K562 (cell line): ENCODE measurements around the gene NINJ2. TPM values are rescaled to one million over a fixed set of nuclear protein-coding genes. Genes with fewer than 3 reads are reported as not detected.

Experiments used
- ATAC-seq: fragments of 200-7000 bp; cut with Tn5 transposase; 3 replicates; pipeline ENCODE4 v1.9.1; 2020; ENCODE audit warnings: moderate library complexity
- BruUV-seq: library from RNA; stranded (reverse); fragments of 400-500 nt; replicated peaks from 2 replicates; lab custom pipeline; 2021; lab: Mats Ljungman, UMichigan
- CTCF ChIA-PET: fragments of 300-600 bp; formaldehyde crosslinking; extraction: SDS; loops from one replicate; lab custom pipeline; 2021; ENCODE audit warnings: low intra/inter-chr PET ratio; lab: Yijun Ruan, JAX
- POLR2A ChIA-PET: fragments of 300-600, 350-650 bp; sonication (Branson Sonifier 250); formaldehyde crosslinking; extraction: SDS; loops from one replicate; lab custom pipeline; 2021; ENCODE audit warnings: antibody characterized with exemption, inconsistent platforms; lab: Yijun Ruan, JAX
- DNase-seq, 4 experiments: peaks; one replicate each; pipeline versions ENCODE4 v3.0.0 to v3.0.0-alpha.2; 2011 to 2018; ENCODE audit warnings: low spot score in 3 of 4, mixed read lengths in 3 of 4; ENCODE audit errors: extremely low read depth in 1 of 4
- FAIRE-seq: peaks from 2 replicates; lab custom pipeline; 2011; peaks lifted over from hg19 to GRCh38; lab: Jason Lieb, UNC
- H2AFZ ChIP-seq: 2 replicates; pipeline ENCODE4 v1.6.0; 2011; ENCODE audit warnings: low read depth, low read length, control low read depth, inconsistent platforms
- H3K27ac ChIP-seq: fragments of 200-600 bp; 3 replicates; pipeline ENCODE4 v1.8.0; 2011; ENCODE audit warnings: low read depth, mild to moderate bottlenecking, control low read depth, inconsistent platforms, low read length, moderate library complexity, mixed read lengths; ENCODE audit errors: extremely low read depth
- H3K27me3 ChIP-seq, 2 experiments: fragments of 300-600 bp in 1 of 2; 2 replicates in 1 of 2; 3 replicates in 1 of 2; pipeline versions ENCODE4 v1.6.0 to v1.8.0; 2011; ENCODE audit warnings: inconsistent platforms in 2 of 2, low read length in 2 of 2, mild to moderate bottlenecking in 1 of 2, mixed read lengths in 1 of 2, moderate library complexity in 1 of 2; ENCODE audit not compliant: control insufficient read depth in 2 of 2, insufficient read depth in 2 of 2
- H3K36me3 ChIP-seq: fragments of 300-600 bp; 3 replicates; pipeline ENCODE4 v1.8.0; 2011; ENCODE audit warnings: mild to moderate bottlenecking, low read length, inconsistent platforms; ENCODE audit not compliant: control insufficient read depth, insufficient read depth
- H3K4me1 ChIP-seq, 2 experiments: fragments of 200-600 bp in 1 of 2; replicated peaks in 1 of 2; 2 replicates in 1 of 2; 3 replicates in 1 of 2; pipeline versions ENCODE4 v1.5.1 to v1.8.0; 2011; ENCODE audit warnings: inconsistent platforms in 2 of 2, low read length in 2 of 2, mild to moderate bottlenecking in 1 of 2, mixed read lengths in 1 of 2, moderate library complexity in 1 of 2; ENCODE audit not compliant: control insufficient read depth in 2 of 2, insufficient read depth in 2 of 2
- H3K4me2 ChIP-seq: 2 replicates; pipeline ENCODE4 v1.6.1; 2011; ENCODE audit warnings: low read length, control low read depth, inconsistent platforms, mixed read lengths; ENCODE audit not compliant: insufficient read depth
- H3K4me3 ChIP-seq: fragments of 200-600 bp; sonication (generic), shearing (Covaris generic); 2 replicates; pipeline ENCODE4 v1.5.1; 2016; ENCODE audit warnings: control low read depth, inconsistent platforms
- H3K79me2 ChIP-seq: fragments of 200-600 bp; 3 replicates; pipeline ENCODE4 v1.8.0; 2011; ENCODE audit warnings: low read length, inconsistent platforms; ENCODE audit not compliant: control insufficient read depth, insufficient read depth
- H3K9ac ChIP-seq, 2 experiments: 2 replicates each; pipeline versions ENCODE4 v1.6.0 to v1.6.1; 2011; ENCODE audit warnings: low read depth in 2 of 2, low read length in 2 of 2, control low read depth in 1 of 2, inconsistent platforms in 1 of 2, mild to moderate bottlenecking in 1 of 2, mixed read lengths in 1 of 2; ENCODE audit not compliant: insufficient read depth in 1 of 2
- H3K9me1 ChIP-seq: one replicate; pipeline ENCODE4 v1.6.0; 2011; ENCODE audit warnings: inconsistent platforms, mild to moderate bottlenecking, low read length, moderate library complexity; ENCODE audit not compliant: control insufficient read depth, insufficient read depth
- H3K9me3 ChIP-seq: replicated peaks from 2 replicates; pipeline ENCODE4 v1.5.1; 2011; ENCODE audit warnings: low read depth, low read length, inconsistent platforms; ENCODE audit not compliant: control insufficient read depth, insufficient read depth
- H4K20me1 ChIP-seq: replicated peaks from 2 replicates; pipeline ENCODE4 v1.6.1; 2011; ENCODE audit warnings: low read length, inconsistent platforms, mixed read lengths; ENCODE audit not compliant: control insufficient read depth, insufficient read depth
- GATA2 ChIP-seq: sonication (generic); formaldehyde crosslinking; IDR thresholded peaks from 2 replicates; pipeline ENCODE4 v1.4.0; 2020; ENCODE audit warnings: mild to moderate bottlenecking, missing genetic modification reagents
- L3MBTL2 ChIP-seq: fragments of 450-650 bp; IDR thresholded peaks from 2 replicates; pipeline ENCODE4 v1.6.1; 2016; ENCODE audit warnings: mild to moderate bottlenecking, moderate library complexity
- PCBP1 ChIP-seq: fragments of 200-400 bp; formaldehyde crosslinking; IDR thresholded peaks from 2 replicates; pipeline ENCODE4 v1.6.1; 2018; ENCODE audit warnings: mild to moderate bottlenecking, low read depth, low read length; ENCODE audit not compliant: poor library complexity, severe bottlenecking
- SPI1 ChIP-seq: IDR thresholded peaks from 2 replicates; pipeline ENCODE4 v1.6.1; 2011; ENCODE audit warnings: low read depth, low read length, control low read depth, borderline replicate concordance
- TGIF2 ChIP-seq: sonication (generic); formaldehyde crosslinking; IDR thresholded peaks from 2 replicates; pipeline ENCODE4 v1.8.1; 2022; ENCODE audit warnings: mild to moderate bottlenecking, missing genetic modification reagents, moderate library complexity
- ZNF263 ChIP-seq: sonication (generic); formaldehyde crosslinking; IDR thresholded peaks from 2 replicates; pipeline ENCODE4 v1.8.0; 2022; ENCODE audit warnings: mild to moderate bottlenecking, missing genetic modification reagents, borderline replicate concordance
- WGBS: fragments of 100-300 bp; shearing (Covaris generic); methylation state at CpG from one replicate; pipeline ENCODE4 v1.1.6; 2016; ENCODE audit warnings: low coverage, mixed read lengths; ENCODE audit not compliant: insufficient coverage; ENCODE audit errors: missing lambda C conversion rate; 5-methylcytosine and 5-hydroxymethylcytosine counted together
- in situ Hi-C: fragments of 300-500 bp; cut with MboI; formaldehyde crosslinking; loops from 4 replicates; pipeline ENCODE4 v1.15.0; 2018; ENCODE audit warnings: inconsistent platforms, mixed read lengths
- intact Hi-C: fragments of 100-400 bp; cut with micrococcal nuclease; formaldehyde crosslinking; loops from 2 replicates; pipeline ENCODE4 v1.14.2; 2022
- polyA plus RNA-seq, 8 experiments: library from polyadenylated mRNA; depleted of rRNA in 4 of 8; stranded (reverse) in 5 of 8; unstranded in 3 of 8; fragments of >200 nt; fragmentation: Nextera tagmentation in 2 of 8; fragmentation: Illumina TruSeq in 1 of 8; extraction: Ambion mirVana in 2 of 8; extraction: Trizol in 1 of 8; gene quantifications; 2 replicates each; pipeline versions ENCODE4 v1.2.1 to v1.2.3, GENCODE V29; 2011 to 2014; ENCODE audit warnings: inconsistent platforms in 1 of 8, missing spikeins in 1 of 8
- total RNA-seq, 7 experiments: library from RNA; depleted of rRNA in 6 of 7; stranded (reverse); fragments of >200 nt in 6 of 7; fragmentation: Illumina TruSeq in 2 of 7; extraction: Trizol in 2 of 7; gene quantifications; 2 replicates each; pipeline versions ENCODE4 v1.2.1 to v1.2.3, GENCODE V29; 2011 to 2021; ENCODE audit warnings: low replicate concordance in 1 of 7
- TF ChIP-seq, protein P1 (sequence below): sonication (generic); formaldehyde crosslinking; IDR thresholded peaks from 2 replicates; pipeline ENCODE4 v1.8.1; 2023; ENCODE audit warnings: mild to moderate bottlenecking, missing genetic modification reagents

Gene NINJ2
- total and polyA plus RNA-seq, 9 of the 15 experiments (the other 6 are each of a cell fraction or from before 2014, with no cell fraction given): 2.6 to 16.0 (median 4.5) TPM

DNA sequence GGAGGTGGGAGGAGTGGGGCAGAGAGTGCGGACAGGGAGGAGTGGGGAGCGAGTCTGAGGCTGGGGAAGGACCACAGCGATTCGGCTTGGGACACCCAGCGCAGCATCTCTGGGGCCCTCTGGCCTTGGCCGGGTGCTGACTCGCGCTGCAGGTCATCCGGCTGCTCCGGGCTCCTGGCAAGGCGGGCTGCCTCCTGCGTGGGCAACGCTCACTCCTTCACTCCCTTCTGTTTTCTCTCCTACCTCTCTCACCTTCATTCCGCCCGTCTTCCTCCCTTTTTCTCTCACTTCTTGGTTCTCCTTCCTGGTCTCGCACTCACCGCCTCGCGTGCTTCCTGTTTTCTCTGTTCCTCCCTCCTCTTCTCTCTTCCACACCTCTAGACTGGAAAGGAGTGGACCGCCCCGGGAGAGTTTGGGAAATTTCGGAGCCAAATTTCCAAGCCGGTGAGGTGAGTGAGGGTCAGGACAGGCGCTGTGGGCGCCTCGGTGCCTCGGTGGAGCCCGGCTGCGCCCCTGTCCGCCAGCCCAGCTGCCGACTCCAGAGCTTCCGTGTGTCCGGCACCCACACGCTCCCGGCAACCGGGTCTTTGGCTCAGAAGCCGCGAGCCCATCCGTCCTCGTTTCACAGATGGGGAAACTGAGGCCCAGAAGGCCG, 116.9 kb downstream of the NINJ2 start:
- H2AFZ ChIP-seq: peak overlapping the region; percentile 69
- TF ChIP-seq TGIF2 (CRISPR knock-in tag): no peak
- TF ChIP-seq, protein P1, sequence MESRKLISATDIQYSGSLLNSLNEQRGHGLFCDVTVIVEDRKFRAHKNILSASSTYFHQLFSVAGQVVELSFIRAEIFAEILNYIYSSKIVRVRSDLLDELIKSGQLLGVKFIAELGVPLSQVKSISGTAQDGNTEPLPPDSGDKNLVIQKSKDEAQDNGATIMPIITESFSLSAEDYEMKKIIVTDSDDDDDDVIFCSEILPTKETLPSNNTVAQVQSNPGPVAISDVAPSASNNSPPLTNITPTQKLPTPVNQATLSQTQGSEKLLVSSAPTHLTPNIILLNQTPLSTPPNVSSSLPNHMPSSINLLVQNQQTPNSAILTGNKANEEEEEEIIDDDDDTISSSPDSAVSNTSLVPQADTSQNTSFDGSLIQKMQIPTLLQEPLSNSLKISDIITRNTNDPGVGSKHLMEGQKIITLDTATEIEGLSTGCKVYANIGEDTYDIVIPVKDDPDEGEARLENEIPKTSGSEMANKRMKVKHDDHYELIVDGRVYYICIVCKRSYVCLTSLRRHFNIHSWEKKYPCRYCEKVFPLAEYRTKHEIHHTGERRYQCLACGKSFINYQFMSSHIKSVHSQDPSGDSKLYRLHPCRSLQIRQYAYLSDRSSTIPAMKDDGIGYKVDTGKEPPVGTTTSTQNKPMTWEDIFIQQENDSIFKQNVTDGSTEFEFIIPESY (CRISPR knock-in tag): 0 out of 2 replicates have a peak, but pooled peaks have one; percentile 38
- TF ChIP-seq SPI1: 0 out of 2 replicates have a peak, but pooled peaks have one; percentile 14
- TF ChIP-seq GATA2 (CRISPR knock-in tag): no peak
- TF ChIP-seq ZNF263 (CRISPR knock-in tag): peak; percentile 68
- peak; percentile 41 for TF ChIP-seq PCBP1
- peak; percentile 63 for TF ChIP-seq L3MBTL2
- TF ChIP-seq, all 486 proteins: peak for 5
- DNase-seq (peak in 1 of 4 experiments; percentile 21), ATAC-seq (peak; percentile 54; the same call in 2 of the 3 replicates), FAIRE-seq (no peak)
- H3K79me2 ChIP-seq: no peaks in the 10 kb centered on the region
- H3K36me3 ChIP-seq: no peaks in the 10 kb centered on the region
- ChIA-PET CTCF (interaction anchor here (1.1 to 3.2 kb wide), 3 partner anchors 82 to 104 kb away, joined by 3 to 48 read pairs (median 32); no protein-coding TSS in a partner anchor), POLR2A (no interaction called here)
- H3K4me3 ChIP-seq: no peak overlapping the region; the same call in 1 of the 2 replicates
- peaks cover 0 to 19% of the 10 kb centered on the region in 2 experiments; a peak in 3 of 5 replicates for H3K4me1 ChIP-seq
- no peak overlapping the region for H3K27ac ChIP-seq
- WGBS: 8% methylated on average over 2 of the region's 41 CpGs
- intact Hi-C loops: loop anchor here (2.0 kb wide), 1 partner anchor 92 kb away; no protein-coding TSS in a partner anchor
- no TSS peak for BruUV-seq
- peak overlapping the region; percentile 72 for H3K4me2 ChIP-seq
- in situ Hi-C loops: no loop called here
- H3K27me3 ChIP-seq: peaks cover 3 to 52% of the 10 kb centered on the region in 2 experiments; a peak in 3 of 5 replicates
- peaks cover 3% of the 10 kb centered on the region for H3K9me1 ChIP-seq
- no peaks in the 10 kb centered on the region for H3K9me3 ChIP-seq
- peak overlapping the region in 1 of 2 experiments; percentile 50; a peak in 2 of 4 replicates for H3K9ac ChIP-seq
- H4K20me1 ChIP-seq: 0 out of 2 replicates have a peak, but pooled peaks cover 1% of the 10 kb centered on the region
